Posterior vena cava (tissue), 2 donors: ENCODE results near the gene PKP2. TPM values are rescaled to one million over a fixed set of nuclear protein-coding genes. Genes with fewer than 3 reads are reported as not detected.
"Not testable (repeated sequence)": the region's sequence is repeated elsewhere in the genome, so short reads cannot be mapped to it uniquely, and the experiment has no call there.

Experiments used
- DNase-seq: peaks from one replicate; pipeline ENCODE4 v3.0.0-alpha.2; 2020; ENCODE audit warnings: low spot score
- intact Hi-C, 2 donors: fragments of 100-400 bp; cut with DNase I; formaldehyde crosslinking; loops; one replicate each; pipeline versions ENCODE4 v1.14.1 to v1.14.2; 2022 to 2023
- total RNA-seq, 2 donors: library from RNA; stranded (reverse); fragmentation: NEBNext Ultra II Directional; extraction: Animal tissue kit (Norgen Biotek cat#: 25700); gene quantifications; one replicate each; pipeline ENCODE4 v1.2.1, GENCODE V29; 2021
- donor health status: DM: yes; HTN: yes; CAD: no.
- donor health status: DM: yes; HTN: yes; CAD: no.

The PKP2 gene
- total RNA-seq, 2 donors from 2014 or later: 0.38 to 3.6 TPM

GRCh38 chr12:32897687-32898573, 1.4 kb upstream of the PKP2 start:
- intact Hi-C loops: no loop called here
- DNase-seq: no peak

- intact Hi-C loops: no loop called here
- DNase-seq: no peak
Measured at GRCh38 chr12:32897281-32897610, 669 bp upstream of the PKP2 start.

- DNase-seq: no peak
- intact Hi-C loops: no loop called here
Measured at GRCh38 chr12:32895688-32896431, 717 bp downstream of the PKP2 start.

GRCh38 chr12:32894566-32894965, 2.0 kb downstream of the PKP2 start:
- intact Hi-C loops: no loop called here
- no peak for DNase-seq

GRCh38 chr12:32893458-32893857, 3.1 kb downstream of the PKP2 start:
- intact Hi-C loops: no loop called here
- no peak for DNase-seq

GRCh38 chr12:32893043-32893442, 3.5 kb downstream of the PKP2 start:
- intact Hi-C loops: no loop called here
- DNase-seq: no peak

- intact Hi-C loops, DNase-seq: not testable (repeated sequence)
Measured at GRCh38 chr12:32892369-32892768, 4.2 kb downstream of the PKP2 start.

GRCh38 chr12:32891956-32892355, 4.6 kb downstream of the PKP2 start:
- intact Hi-C loops: no loop called here
- no peak for DNase-seq

- intact Hi-C loops: no loop called here
Measured at GRCh38 chr12:32891526-32891925, 5.1 kb downstream of the PKP2 start.

GRCh38 chr12:32889011-32889760, 7.4 kb downstream of the PKP2 start:
- intact Hi-C loops: no loop called here
- DNase-seq: no peak

More at GRCh38 chr12:32891526-32891925, 5.1 kb downstream of the PKP2 start:
- DNase-seq: no peak

- no peak for DNase-seq
- intact Hi-C loops: no loop called here
Measured at GRCh38 chr12:32887058-32887457, 9.5 kb downstream of the PKP2 start.

- DNase-seq: no peak
- intact Hi-C loops: no loop called here
Measured at GRCh38 chr12:32885831-32886230, 10.7 kb downstream of the PKP2 start.

GRCh38 chr12:32884962-32885361, 11.6 kb downstream of the PKP2 start:
- intact Hi-C loops: no loop called here
- no peak for DNase-seq

- DNase-seq: no peak
- intact Hi-C loops: no loop called here
Measured at GRCh38 chr12:32881702-32882101, 14.9 kb downstream of the PKP2 start.

- intact Hi-C loops: no loop called here
Measured at GRCh38 chr12:32881107-32881506, 15.5 kb downstream of the PKP2 start.

GRCh38 chr12:32879066-32879465, 17.5 kb downstream of the PKP2 start:
- intact Hi-C loops, DNase-seq: not testable (repeated sequence)

More at GRCh38 chr12:32881107-32881506, 15.5 kb downstream of the PKP2 start:
- no peak for DNase-seq

GRCh38 chr12:32877601-32878459, 18.7 kb downstream of the PKP2 start:
- no peak for DNase-seq
- intact Hi-C loops: no loop called here

GRCh38 chr12:32876004-32876403, 20.6 kb downstream of the PKP2 start:
- DNase-seq: no peak
- intact Hi-C loops: no loop called here

GRCh38 chr12:32874975-32875374, 21.6 kb downstream of the PKP2 start:
- intact Hi-C loops: no loop called here
- no peak for DNase-seq
